NCI-H82 (cell line): ENCODE data around the gene MRPL27.

Experiments
- DNase-seq: peaks from one replicate; lab custom pipeline; 2025; lab: John Stamatoyannopoulos, UW

MRPL27 gene

GRCh38 chr17:50386510-50386909, 13.5 kb upstream of the MRPL27 start:
- DNase-seq = no peak

- DNase-seq = no peak
These were observed 9.9 kb upstream of the MRPL27 start for GRCh38 chr17:50382931-50383330.

DNA sequence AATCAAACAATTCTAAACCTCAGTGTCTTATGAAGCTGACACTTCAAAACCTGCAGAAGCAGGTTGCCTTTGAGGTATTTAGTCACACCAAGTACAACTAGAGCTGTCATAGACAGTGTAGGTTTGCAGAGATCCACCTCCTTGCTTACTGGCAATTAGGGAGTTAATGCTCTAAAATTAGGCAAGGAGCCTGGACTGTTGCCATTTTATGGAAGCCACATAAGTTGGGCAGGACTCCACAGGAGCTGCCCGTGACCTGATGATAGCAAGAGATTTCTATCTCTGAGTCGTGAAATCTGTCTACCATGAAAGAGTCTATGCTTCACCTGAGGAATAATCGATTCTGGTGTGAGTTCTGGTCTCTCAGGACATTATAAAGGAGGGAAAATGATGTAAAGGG, 8.9 kb upstream of the MRPL27 start:
- no peak for DNase-seq

DNA sequence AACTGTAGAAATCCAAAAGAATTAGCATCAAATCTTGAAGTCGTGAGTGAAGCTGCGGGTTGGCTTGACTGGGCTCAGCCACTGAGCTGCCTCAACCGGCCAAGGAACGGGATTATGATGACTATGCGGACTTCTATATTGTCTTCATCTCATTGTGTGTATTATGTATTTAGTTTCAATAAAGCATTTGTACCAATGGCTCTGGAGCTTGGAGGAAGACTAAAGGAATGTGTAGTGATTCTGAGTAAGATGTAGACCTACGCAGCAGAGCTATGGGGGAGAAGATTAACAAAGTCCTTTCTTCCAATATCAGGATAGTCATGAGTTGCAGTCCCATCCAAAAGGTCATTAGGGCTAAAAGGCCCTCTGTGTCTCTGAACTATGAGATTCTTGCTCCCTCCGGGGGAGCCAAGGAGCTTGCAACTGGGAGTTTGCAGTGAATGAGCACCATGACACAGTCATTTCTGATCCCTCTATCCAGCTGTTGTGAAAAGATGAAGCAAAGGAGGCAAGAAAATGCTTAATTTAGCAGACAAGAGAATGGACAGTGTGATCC, 8.4 kb upstream of the MRPL27 start:
- DNase-seq = no peak

GRCh38 chr17:50380369-50381259, 7.6 kb upstream of the MRPL27 start:
- no peak for DNase-seq

DNA sequence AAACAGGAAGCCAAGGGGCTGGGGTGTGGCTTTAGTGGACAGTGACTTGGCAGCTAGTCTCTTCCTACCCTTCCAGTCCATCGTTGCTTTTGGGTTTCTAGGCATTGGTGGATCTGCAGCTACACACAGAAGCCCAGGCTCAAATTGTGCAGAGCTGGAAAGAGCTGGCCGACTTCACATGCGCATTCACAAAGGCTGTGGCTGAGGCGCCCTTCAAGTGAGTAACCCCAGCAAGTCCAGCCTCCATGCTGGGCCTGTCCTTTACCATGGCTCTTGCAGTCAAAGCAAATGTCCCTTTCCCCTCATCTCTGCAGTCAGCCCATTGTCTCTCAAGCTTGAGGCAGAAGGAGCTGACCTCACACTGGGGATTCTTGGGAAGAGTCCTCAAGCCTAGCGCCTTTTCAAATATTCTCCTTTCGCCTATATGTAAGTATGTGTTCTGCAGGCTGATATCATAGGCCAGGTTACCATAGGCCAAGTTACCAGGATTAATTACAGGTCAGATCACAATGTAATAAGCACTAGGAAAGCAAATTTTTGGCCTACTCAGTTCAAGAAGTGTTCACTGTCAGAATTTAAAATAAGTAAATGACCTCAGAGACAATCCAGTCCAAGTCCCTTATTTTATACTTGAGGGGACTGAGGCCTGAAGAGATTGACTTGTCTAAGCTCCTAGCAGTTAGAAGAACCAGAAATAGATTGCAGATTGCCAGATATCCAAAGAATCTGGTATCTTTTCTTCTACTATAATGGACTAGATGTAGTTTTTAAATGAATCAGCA, 6.6 kb upstream of the MRPL27 start:
- no peak for DNase-seq

- DNase-seq = peak; percentile 54
These were observed 3.0 kb upstream of the MRPL27 start for GRCh38 chr17:50375858-50376538.

- DNase-seq = no peak
These were observed 721 bp upstream of the MRPL27 start for GRCh38 chr17:50373705-50374104.

DNA sequence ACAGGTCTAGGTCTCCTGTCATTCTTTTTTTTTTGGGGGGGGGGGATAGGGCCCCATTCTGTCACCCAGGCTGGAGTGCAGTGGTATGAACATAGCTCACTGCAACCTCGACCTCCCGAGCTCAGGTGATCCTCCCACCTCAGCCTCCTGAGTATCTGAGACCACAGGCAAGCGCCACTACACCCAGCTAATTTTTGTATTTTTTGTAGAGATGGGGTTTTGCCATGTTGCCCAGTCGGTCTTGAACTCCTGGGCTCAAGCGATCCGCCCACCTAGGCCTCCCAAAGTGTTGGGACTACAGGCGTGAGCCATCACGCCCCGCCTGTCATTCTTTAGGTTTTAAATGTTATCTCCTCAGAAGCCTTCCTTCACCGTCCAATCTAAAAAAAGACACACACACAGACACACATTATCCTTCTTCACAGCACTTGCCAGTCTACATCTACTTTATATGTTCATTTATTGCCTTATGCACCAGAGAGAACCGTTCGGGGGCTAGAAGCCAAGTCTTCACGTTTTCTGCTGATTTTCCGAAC, 694 bp downstream of the MRPL27 start:
- no peak for DNase-seq

DNA sequence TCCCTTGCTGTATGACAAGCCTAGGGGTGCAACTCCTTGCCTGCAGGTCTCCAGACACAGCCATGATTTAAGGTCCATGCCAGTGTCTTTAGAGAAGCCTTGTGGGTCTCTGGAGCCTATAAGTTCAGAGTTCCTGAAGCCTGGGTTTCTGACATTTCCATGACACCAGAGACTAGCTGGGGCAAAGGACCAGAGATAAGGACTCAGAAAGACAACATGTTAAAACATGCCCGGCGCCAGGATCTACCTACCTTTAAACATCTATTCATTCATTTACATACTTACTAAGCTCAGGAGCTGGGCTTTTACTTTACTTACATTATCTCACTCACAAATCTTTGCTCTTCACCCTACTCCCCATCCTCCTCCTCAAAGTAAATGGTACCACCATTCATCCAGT, 1.5 kb downstream of the MRPL27 start:
- no peak for DNase-seq

DNA sequence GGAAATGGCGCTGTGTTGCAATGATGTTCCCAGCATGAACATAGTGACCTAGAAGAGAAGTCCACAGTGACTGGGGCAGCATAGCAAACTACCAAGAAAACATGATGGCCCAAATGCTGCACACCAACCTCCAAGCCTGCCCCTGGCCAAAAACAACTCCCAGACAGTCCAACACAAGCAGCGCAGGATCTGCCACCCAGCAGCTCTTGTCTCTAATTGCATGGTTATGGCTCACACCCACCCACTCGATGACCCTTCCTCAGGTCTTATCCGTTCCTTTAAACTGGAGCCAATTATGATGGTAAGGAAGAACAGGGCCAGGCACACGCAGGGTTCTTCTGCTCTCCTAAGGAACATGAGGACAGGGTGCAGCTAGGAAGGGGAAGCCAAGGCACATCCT, 2.9 kb downstream of the MRPL27 start:
- no peak for DNase-seq

- no peak for DNase-seq
These were observed 5.6 kb downstream of the MRPL27 start for GRCh38 chr17:50367401-50367800.

DNA sequence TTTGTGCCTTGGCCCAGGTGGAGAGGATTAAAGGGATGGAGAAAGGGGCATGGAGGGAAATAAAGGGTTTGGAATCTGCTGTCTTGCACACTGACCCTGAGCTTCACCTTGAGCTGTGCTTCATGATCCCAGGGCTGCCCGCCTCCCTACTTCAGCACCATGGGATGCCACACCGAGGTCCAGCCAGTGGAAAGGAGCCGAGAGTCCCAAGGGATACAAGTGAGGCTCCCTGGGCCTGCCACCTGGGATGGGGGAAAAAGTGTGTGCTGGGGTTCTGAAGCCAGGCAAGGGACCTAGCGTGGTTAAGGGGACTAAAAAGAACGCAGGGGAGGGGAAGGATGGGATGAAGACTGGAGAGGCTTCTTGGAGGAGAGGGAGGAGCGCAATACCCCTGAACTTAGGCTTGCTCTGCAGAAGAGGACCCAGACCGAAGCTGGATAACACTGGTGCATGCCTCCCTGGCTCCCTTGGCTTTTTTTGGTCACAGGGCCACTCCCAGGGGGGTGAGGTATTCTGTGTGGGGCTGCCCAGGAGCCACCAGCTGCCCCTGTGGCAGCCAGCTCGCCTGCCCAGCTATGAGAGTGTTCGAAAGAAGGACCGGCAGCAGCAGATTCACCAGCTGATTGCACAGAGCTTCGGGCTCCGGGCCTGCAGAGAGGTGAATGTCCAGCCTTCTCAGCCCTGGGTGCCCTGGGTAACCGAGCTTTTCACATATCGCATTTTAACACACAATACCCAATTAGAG, 7.2 kb downstream of the MRPL27 start:
- DNase-seq = peak; percentile 71

- peak; percentile 82 for DNase-seq
These were observed 7.8 kb downstream of the MRPL27 start for GRCh38 chr17:50365165-50365564.

DNA sequence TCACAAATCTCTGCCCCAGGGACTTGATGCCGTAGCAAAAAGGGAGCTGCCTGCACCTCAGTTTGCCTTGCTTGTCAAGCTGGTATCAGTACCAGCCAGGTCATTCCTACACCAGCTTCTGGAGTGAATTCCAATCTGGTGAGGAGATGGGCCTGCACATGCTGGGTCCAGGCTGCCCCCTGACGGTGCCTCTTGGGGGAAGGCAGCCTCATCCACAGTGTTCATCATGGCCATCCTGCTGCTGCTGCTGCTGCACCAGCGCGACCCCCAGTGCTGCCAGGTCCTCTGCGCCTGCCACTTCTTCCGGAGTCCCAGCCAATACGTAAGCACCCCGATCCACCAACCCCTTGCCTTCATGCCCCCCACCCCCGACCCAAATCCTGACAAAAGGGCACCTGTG, 8.3 kb downstream of the MRPL27 start:
- DNase-seq = no peak

- no peak for DNase-seq
These were observed 8.9 kb downstream of the MRPL27 start for GRCh38 chr17:50364061-50364458.

GRCh38 chr17:50363217-50364060, 9.5 kb downstream of the MRPL27 start:
- DNase-seq = no peak

DNA sequence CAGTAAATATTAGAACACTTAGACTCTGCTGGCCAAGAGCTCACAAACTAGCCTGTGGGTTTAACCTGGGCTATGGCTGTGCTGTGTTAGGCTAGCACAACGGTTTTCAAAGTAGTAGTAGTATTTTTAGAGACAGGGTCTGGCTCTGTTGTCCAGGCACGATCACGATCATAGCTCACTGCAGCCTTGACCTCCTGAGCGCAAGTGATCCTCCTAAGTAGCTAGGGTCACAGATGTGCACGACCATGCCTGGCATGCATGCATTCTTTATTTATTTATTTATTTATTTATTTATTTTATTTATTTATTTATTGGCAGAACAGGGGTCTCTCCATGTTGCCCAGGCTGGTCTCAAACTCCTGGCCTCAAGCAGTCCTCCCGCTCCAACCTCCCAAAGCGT, 10.3 kb downstream of the MRPL27 start:
- no peak for DNase-seq

GRCh38 chr17:50361561-50362480, 11.2 kb downstream of the MRPL27 start:
- peak; percentile 76 for DNase-seq
